Inferior parietal cortex (tissue), 1 donor: ENCODE measurements around the gene FBXO40.

ENCODE experiments used
- DNase-seq: peaks from one replicate; pipeline ENCODE4 v3.0.0-alpha.2; 2016; ENCODE audit errors: extremely low spot score

Gene FBXO40

DNA sequence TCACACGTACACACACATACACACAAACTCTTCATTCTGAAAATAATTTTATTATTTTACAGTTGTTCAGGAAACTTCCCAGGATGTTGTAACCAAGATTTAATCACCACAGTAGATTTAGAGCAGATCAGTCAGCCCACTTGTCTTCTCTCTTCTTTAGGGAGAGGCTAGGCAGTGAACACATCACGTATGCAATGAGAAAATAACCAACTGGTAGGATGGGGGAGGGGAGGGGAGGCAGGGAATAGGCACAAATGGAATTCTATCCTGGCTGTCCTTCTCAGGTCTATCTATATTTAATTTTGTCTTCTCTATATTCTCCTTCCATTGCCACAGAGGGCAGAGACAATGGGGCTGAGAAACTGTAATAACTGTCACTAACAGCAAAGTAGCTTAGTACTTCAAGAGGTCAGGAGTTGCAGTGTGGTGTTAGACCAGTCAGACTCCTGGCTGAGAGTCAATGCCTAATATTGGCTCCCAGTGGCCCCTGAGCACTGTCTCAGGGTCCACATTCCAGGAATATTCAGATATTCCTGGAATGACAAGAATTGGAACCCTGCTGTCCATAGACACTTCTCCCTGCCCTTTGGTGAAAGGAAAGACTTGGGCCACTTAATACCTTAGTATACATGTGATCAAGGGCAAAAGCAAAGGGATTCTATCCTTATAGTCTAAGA is 70.1 kb downstream of the FBXO40 start:
- DNase-seq, result no peak

DNA sequence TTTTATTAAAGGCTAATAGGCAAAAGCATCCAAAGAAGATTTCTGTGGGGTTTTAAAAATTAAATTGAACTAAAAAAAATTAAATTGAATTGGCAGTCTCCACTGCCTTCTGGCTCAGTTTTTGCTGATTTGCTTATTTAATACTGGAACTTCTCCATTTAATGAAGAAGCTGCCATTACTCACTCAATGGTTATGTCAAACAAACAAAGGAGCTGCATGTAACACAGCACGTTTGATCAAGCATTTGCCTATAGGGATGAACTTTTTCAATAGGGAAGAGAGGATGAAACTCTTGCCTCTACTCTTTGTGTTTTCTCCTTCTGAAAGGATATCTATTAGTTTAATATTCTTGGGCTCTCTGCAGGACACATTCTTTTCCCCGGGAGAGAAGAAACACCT is 72.3 kb downstream of the FBXO40 start:
- DNase-seq, result no peak

DNA sequence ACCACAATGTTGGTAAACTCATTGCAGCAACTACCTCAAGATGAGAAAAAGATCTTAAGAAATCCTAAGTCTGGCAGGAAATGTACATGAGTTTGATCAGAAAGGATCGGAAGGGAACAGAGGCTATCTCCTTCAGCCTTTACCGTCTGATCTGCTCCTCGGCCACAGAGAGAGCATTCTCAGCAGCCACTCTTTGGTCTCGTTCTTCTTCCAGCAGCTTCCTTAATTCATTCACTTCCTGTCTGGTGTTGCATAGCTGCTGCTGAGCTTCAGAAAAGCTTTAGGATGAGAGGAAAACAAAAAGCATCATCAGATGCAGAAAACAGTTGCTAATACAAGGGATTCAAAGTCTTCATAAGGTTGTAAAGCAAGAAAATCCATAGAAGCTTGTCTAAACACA is 74.2 kb downstream of the FBXO40 start:
- DNase-seq, result no peak

- DNase-seq, result no peak
Measured at GRCh38 chr3:121670676-121671075, 77.5 kb downstream of the FBXO40 start.

- DNase-seq, result no peak
Measured at GRCh38 chr3:121677141-121677540, 84.0 kb downstream of the FBXO40 start.
